Stimulated activated CD4-positive, alpha-beta T cell treated with anti-CD3 and anti-CD28 coated beads, Interleukin-1b, Interleukin-23, amount 100 ng/mL, for 48 hours (primary cell): ENCODE results near the gene CCDC112.
A peak's percentile ranks its signal among the peaks of the same experiment; 100 is the strongest.
"Not testable (repeated sequence)": the region's sequence is repeated elsewhere in the genome, so short reads cannot be mapped to it uniquely, and the experiment has no call there.

Source experiments
- DNase-seq: peaks from one replicate; pipeline ENCODE4 v3.0.0-alpha.2; 2020

Gene CCDC112, protein sequence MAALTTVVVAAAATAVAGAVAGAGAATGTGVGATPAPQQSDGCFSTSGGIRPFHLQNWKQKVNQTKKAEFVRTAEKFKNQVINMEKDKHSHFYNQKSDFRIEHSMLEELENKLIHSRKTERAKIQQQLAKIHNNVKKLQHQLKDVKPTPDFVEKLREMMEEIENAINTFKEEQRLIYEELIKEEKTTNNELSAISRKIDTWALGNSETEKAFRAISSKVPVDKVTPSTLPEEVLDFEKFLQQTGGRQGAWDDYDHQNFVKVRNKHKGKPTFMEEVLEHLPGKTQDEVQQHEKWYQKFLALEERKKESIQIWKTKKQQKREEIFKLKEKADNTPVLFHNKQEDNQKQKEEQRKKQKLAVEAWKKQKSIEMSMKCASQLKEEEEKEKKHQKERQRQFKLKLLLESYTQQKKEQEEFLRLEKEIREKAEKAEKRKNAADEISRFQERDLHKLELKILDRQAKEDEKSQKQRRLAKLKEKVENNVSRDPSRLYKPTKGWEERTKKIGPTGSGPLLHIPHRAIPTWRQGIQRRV

DNA sequence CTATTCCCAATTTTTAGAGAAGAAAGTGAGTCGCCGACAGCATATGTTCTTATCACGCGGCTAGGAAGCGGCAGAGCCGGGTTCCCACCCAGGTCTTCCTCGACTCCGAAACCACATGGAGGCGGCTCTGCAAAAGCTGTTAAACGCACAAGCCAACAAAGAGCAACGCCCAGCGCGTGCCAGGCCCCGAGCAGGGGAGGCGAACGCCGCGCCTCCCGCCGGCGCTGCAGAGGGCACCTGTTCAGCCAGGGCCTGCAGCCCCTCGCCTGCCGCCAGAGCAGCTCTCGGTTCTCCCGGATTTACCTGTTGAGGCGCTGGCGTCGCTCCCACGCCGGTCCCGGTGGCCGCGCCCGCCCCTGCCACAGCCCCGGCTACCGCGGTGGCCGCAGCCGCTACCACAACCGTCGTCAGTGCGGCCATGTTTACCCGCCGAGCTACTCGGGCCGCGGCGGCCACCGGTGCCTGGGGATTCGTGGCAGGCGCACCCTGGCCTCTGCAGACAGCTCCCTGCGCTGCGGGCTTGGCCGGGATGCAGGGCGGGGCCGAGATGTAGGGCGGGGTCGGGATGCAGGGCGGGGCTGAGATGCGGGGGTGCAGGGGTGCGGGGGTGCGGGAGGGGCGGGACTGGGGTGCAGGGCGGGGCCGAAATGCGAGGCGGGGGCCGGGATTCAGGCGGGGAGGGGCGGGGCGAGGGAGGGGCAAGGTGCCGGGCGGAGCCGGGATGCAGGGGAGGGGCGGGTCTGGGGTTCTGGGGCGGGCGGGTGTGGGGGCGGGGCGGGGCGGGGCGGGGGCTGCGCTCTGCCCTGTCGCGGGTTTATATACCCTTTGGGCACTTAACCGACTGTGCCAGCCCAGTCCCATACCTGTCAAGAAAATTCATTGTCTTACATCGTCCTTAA is at the start of gene CCDC112:
Gene CCDC112 (minus strand): TSS at position 531 of the 899 bp plus-strand sequence. CDS start 111 bp downstream, at position 420.
- peak; percentile 78 for DNase-seq

DNA sequence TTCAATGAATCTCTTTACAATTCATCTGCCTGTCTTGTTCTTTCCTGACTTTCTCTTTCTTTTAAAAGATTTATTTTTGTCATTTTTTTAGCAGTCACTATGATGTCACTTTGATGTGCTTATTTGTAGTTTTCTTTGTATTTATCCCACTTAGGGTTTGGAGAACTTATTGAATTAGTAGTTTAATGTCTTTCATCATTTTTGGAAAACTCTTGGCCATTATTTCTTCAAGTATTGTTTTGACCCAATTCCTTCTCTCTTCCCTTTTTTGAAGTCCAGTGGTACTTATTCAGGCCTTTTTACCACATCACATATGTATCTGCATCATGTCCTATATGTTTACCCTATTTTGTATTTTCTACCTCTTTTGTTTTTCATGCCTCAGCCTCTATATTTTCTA is 48.9 kb upstream of the CCDC112 start:
- no peak for DNase-seq

GRCh38 chr5:115343855-115344254 is 47.4 kb upstream of the CCDC112 start:
- DNase-seq, result no peak

- DNase-seq, result no peak
Measured at GRCh38 chr5:115342590-115343377, 46.3 kb upstream of the CCDC112 start.

- DNase-seq, result no peak
Measured at GRCh38 chr5:115341745-115342144, 45.3 kb upstream of the CCDC112 start.

DNA sequence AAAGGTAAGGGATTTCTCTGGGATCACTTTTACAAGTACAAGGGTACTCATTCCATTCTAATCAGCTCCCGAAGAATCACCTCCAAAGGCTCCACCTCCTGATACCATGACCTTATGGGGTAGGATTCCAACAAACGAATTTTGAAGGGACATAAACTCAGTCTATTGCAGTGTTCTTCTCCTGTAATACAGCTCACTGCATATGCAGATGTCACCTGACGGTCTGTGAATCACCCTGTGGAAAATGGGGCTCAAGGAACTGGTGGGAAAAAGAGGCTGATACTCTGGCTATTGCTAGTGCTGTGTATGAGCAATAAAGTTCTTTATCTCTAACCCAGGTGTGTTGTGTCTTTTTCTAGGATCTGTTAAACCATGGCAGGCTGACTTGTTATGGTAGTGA is 42.4 kb upstream of the CCDC112 start:
- no peak for DNase-seq

DNA sequence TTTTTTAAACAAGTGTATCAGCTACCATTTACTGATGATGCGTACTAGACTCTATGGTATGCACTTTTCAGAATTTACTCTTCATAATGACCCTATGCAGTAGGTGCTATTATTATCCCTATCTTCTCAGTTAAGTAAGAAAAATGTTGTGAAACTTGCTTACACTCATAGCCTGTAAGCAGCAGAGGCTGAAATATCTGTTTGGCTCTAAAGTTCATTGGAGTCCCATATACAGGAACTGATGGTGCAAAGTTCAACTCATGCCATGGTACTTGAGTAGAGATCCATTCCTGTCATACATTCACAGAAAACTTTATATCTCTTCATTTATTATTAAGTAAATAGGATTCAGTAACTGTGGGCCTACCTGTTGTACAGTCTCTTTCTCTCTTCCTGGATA is 41.4 kb upstream of the CCDC112 start:
- no peak for DNase-seq

- DNase-seq, result no peak
Measured at GRCh38 chr5:115336964-115337363, 40.5 kb upstream of the CCDC112 start.

DNA sequence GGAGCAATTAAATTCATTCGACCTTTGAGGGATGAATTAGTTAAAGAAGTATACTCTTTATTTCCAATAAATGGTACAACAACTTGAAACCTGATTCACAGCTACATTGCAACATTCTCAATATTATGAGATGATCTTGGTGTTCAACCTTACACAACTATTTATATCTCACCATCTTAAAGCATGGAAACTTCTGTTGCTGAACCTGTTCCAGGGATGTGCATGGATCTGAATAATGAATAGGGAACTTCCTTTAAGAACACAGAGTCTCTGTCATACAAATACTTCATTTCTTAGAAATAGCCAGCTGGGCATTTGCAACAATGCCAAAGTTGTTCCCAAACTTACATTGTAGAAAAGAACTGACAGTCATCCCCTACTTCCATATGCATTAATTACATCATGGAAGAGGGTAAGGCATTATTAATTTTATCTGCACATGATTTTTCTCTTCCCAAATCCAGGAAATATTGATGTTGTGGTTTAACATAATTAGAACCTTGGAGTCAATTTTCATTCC is 39.8 kb upstream of the CCDC112 start:
- no peak for DNase-seq

- no peak for DNase-seq
Measured at GRCh38 chr5:115335301-115335700, 38.8 kb upstream of the CCDC112 start.

- peak; percentile 5 for DNase-seq
Measured at GRCh38 chr5:115333164-115333563, 36.7 kb upstream of the CCDC112 start.

DNA sequence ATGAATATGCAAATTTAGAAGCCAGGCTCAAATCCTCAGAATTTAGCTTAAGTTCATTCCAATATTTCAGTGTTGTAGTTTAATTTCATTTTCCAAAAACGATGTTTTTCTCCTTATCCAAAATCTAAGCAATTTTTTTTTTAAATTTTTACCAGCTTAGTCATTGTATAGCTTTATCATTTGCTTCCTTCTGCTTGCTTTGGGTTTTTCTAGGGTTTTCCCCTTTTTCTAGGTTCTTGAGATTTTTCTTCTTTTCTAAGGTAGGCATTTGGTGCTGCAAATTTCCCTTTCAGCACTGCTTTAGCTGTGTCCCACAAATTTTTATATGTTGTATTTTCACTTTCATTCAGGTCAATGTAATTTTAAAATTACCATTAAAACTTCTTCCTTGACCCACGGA is 34.4 kb upstream of the CCDC112 start:
- no peak for DNase-seq

DNA sequence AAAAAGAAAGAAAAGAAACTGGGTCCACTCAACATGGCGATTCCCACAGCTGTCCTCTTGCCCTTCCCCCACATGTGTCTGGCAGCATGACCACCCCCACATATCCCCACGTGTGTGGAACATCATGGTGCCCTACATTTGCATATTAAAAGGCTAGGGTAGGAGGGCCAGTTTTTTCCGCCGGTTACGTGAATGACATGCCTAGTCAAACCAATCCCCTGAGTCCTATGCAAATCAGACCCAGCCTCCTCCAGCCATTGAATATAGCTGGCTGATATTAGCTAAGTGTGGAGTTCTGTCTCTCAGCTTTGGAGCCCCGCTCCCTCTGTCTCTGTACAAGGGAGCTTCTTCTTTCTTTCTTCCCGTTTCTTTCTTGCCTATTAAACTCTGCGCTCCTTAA is 33.0 kb upstream of the CCDC112 start:
- DNase-seq, result no peak

DNA sequence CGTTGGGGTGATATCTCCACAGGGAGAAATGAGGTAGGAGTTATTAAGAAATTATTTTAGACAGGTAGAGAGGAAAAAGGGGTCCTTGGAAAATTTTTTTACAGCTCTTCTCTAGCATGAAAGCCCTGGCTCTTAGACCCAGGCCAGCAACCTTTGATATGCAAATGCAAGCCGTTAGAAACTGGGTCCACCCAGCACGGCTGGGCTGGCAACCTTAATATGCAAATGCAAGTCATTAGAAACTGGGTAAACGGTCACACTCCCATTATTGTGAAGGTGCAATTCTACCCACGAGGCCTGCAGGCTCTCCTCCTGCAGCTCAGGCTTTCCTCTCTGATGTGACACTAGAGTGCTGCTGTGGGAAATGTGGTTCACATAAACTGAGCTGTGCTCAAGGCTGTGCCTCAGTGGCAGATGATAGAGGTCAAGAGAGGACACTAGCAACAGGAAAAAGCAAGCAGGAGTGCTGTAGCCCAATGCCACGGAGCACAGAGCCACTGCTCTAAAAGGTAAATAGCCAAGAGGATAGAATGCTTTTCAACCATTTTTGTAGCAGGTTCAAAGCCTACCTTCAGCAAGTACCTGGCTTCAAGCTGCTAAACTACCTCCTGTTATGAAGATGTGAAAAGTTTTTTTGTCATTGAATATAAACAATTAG is 32.3 kb upstream of the CCDC112 start:
- DNase-seq, result not testable (repeated sequence)

DNA sequence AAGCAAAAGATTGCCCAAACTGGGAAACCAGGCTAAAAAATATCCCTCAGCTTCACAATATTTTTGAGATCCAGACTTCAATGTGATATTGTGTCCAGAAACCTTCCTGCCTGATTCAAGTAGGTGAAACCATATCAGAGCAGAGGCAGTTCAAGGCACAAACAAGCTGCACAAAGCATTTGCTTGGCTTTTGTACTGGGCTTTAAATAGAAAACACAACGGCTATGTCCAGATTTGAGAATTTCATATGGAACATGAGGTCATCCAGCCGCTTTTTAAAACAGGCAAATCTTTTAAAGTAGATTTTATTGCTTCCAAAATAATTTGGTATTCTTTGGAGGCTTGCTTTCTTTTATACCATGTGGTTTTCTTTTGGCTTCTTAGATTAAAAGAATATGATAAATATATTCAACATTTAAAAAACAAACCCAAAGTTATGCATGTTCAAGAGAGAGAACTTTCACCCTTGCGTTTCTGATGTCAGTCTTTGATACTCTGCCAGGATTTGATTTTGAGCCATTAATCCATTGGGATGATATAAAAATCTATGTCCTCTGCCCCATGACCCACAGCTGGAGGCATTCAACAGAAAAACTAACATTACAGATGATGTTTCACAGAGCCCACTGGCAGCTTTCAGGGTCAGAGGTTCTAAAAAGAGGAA is 29.0 kb upstream of the CCDC112 start:
- DNase-seq, result no peak

- DNase-seq, result no peak
Measured at GRCh38 chr5:115324021-115324420, 27.6 kb upstream of the CCDC112 start.

DNA sequence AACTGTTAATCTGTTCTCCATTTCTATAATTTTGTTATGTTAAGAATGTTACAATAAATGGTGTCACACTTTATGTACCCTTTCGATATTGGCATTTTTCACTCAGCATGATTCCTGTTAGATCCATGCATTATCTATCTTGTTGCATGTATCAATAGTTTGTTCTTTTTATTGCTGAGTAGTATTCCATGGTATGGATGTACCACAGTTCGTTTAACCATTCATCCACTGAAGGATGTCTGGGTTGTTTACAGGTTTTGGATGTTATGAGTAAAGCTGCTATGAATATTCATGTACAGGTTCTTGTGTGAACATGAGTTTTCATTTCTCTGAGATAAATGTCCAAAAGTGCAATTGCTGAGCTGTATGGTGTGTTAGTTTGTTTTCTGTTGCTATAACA is 26.3 kb upstream of the CCDC112 start:
- no peak for DNase-seq

DNA sequence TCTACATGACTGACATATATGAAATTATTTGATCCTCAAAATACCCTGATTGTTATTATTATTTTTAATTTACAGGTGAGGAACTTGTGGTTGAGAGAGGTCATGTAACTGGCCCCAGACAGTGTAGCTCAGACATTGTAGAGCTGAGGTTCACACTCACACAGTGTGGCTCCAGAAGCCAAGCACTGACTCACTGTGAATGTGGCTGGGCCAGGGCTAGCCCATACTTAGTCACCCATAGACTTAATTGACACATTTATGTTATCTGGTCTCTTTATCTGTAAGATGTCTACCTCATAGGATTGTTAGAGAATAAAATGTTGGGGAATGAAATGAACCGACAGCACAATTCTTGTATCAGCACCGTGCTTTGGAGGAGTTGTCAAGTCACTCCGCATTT is 24.9 kb upstream of the CCDC112 start:
- DNase-seq, result no peak

DNA sequence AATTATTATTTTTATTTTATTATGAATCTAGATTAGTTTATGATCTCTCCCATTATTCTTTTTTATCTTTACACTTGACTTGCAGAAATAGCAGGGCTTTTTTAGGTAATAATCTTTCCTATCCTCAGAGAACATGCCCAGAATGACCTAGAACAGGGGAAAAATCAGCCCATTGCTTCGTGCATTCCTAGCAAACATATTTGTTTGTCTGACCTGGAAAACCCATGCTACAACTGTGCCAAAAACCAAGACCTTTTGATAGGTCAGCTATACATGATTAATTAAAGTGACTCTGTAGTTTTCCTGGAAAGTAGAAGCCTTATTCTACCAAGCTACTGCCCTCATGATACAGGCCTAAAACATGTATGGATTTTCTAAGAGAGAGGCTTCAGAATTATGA is 24.1 kb upstream of the CCDC112 start:
- no peak for DNase-seq

DNA sequence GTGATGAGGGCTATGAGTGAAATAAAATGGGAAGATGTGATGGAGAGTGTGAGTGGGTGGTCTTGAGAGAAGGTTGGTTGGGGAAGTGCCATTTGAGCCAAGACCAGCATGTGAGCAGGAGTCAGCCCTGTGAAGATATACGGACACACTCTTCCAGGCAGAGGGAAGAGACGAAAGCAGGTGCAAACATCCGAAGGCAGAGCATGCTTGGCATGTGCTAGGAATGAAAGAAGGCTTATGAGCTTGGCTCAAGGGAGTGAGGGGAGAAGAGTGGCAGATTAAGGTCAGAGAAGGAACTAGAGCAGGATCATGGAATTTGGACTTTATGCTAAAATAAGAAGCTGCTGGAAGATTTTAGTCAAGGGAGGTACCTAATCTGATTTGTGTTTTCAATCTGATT is 23.6 kb upstream of the CCDC112 start:
- DNase-seq, result no peak

DNA sequence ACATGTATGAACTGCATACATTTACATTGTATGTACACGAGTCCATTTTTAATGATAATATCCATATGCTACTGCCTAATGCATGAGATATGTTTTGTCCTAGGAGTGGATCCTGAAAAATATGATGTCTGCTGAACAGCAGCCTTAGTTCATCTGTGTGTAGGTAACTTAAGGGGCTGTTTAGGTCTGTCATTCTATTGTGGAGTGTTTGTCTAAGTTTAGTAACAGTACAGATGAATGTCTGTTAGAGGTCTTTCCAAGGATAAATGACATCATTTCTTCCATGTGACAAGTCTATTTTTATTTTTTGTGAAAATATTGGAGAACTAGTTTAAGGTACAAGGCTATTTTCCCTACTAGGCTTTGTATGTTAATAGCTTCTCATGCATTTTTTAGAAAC is 22.6 kb upstream of the CCDC112 start:
- DNase-seq, result no peak

DNA sequence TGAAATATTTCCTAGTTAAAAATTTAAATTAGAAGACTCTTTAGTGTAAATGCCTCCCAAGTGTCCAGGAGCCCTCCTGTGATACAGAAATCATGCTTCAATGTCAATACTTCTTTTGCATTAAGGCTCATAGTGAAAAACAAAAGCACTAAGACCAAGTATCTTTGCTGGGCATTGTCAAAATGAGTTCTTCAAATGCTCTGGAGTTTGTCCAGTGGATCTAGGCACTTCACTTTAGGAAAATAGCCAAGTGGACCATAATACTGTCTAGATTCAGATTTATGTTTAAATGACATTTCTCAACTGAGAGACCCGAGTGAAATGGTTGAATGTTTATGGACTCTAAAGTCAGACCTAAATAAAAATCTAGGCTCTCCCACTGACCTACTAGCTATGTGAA is 21.3 kb upstream of the CCDC112 start:
- no peak for DNase-seq
